SK-N-SH (cell line): Measurements from ENCODE around the gene SAMD4B. TPM values are rescaled to one million over a fixed set of nuclear protein-coding genes. Genes with fewer than 3 reads are reported as not detected.
A peak's percentile ranks its signal among the peaks of the same experiment; 100 is the strongest.

ENCODE experiments used
- CTCF ChIA-PET: fragments of 300-600, 350-600 bp; formaldehyde crosslinking; extraction: SDS; loops from one replicate; lab custom pipeline; 2021; lab: Yijun Ruan, JAX
- POLR2A ChIA-PET: fragments of 350-600 bp; sonication (Branson Sonifier 250); formaldehyde crosslinking; extraction: SDS; loops from one replicate; lab custom pipeline; 2020; ENCODE audit warnings: antibody characterized with exemption, inconsistent platforms; lab: Yijun Ruan, JAX
- DNase-seq: peaks from one replicate; pipeline ENCODE4 v3.0.0; 2012
- H2AFZ ChIP-seq: fragments of 200-600 bp; sonication (generic); 2 replicates; pipeline ENCODE4 v1.8.1; 2016; ENCODE audit warnings: antibody characterized with exemption, mild to moderate bottlenecking, low read depth
- H3F3A ChIP-seq: fragments of 200-600 bp; sonication (generic); replicated peaks from 2 replicates; pipeline ENCODE3; 2016; ENCODE audit warnings: antibody characterized with exemption, mild to moderate bottlenecking; ENCODE audit not compliant: insufficient read depth
- H3K27ac ChIP-seq, 2 experiments: fragments of 200-500 bp in 1 of 2; fragments of 200-600 bp in 1 of 2; sonication (Bioruptor generic) in 1 of 2; sonication (generic), shearing (Covaris generic) in 1 of 2; 2 replicates each; pipeline versions ENCODE4 v1.5.1 to v1.6.1; 2014 to 2016; ENCODE audit warnings: low read depth in 2 of 2, inconsistent platforms in 1 of 2, low read length in 1 of 2, mild to moderate bottlenecking in 1 of 2, mixed read lengths in 1 of 2
- H3K27me3 ChIP-seq: fragments of 200-600 bp; sonication (generic), shearing (Covaris generic); 2 replicates; pipeline ENCODE4 v1.6.1; 2016; ENCODE audit warnings: mixed run types; ENCODE audit not compliant: insufficient read depth
- H3K36me3 ChIP-seq, 2 experiments: fragments of 200-500 bp in 1 of 2; fragments of 200-600 bp in 1 of 2; sonication (Bioruptor generic) in 1 of 2; sonication (generic) in 1 of 2; replicated peaks in 1 of 2; 2 replicates each; pipeline versions ENCODE3 to v1.5.1; 2014 to 2016; ENCODE audit warnings: low read length in 1 of 2, mild to moderate bottlenecking in 1 of 2; ENCODE audit not compliant: insufficient read depth in 2 of 2, control insufficient read depth in 1 of 2
- H3K4me1 ChIP-seq, 2 experiments: fragments of 200-500 bp in 1 of 2; fragments of 200-600 bp in 1 of 2; sonication (Bioruptor generic) in 1 of 2; sonication (generic), shearing (Covaris generic) in 1 of 2; 2 replicates each; pipeline versions ENCODE4 v1.5.1 to v1.6.1; 2014 to 2016; ENCODE audit warnings: low read depth in 1 of 2, low read length in 1 of 2, mixed run types in 1 of 2; ENCODE audit not compliant: insufficient read depth in 2 of 2, control insufficient read depth in 1 of 2
- H3K4me2 ChIP-seq: fragments of 200-600 bp; sonication (generic), shearing (Covaris generic); 2 replicates; pipeline ENCODE4 v1.6.1; 2017; ENCODE audit warnings: mixed run types
- H3K4me3 ChIP-seq, 2 experiments: fragments of 200-500 bp in 1 of 2; fragments of 200-600 bp in 1 of 2; sonication (Bioruptor generic) in 1 of 2; sonication (generic), shearing (Covaris generic) in 1 of 2; 2 replicates each; pipeline versions ENCODE4 v1.5.1 to v1.8.1; 2014 to 2016; ENCODE audit warnings: low read depth in 2 of 2, inconsistent platforms in 1 of 2, low read length in 1 of 2, mild to moderate bottlenecking in 1 of 2, mixed read lengths in 1 of 2, moderate library complexity in 1 of 2
- H3K79me2 ChIP-seq: fragments of 200-600 bp; sonication (generic); 2 replicates; pipeline ENCODE4 v1.8.1; 2017; ENCODE audit warnings: mild to moderate bottlenecking; ENCODE audit not compliant: insufficient read depth
- H3K9ac ChIP-seq: fragments of 200-600 bp; sonication (generic); 2 replicates; pipeline ENCODE4 v1.6.1; 2017; ENCODE audit warnings: mixed run types
- H3K9me2 ChIP-seq: fragments of 200-600 bp; sonication (generic); 2 replicates; pipeline ENCODE4 v1.6.1; 2017; ENCODE audit warnings: mixed run types
- H3K9me3 ChIP-seq: fragments of 200-600 bp; sonication (generic); 2 replicates; pipeline ENCODE4 v1.6.1; 2017; ENCODE audit warnings: mixed run types, mild to moderate bottlenecking, moderate library complexity
- H4K20me1 ChIP-seq: fragments of 200-600 bp; sonication (generic); 2 replicates; pipeline ENCODE4 v1.6.1; 2017; ENCODE audit warnings: mild to moderate bottlenecking, mixed run types; ENCODE audit not compliant: insufficient read depth
- CHD2 ChIP-seq: fragments of 150-350 bp; IDR thresholded peaks from 2 replicates; pipeline ENCODE4 v1.6.1; 2018; ENCODE audit warnings: low read length; ENCODE audit not compliant: partially characterized antibody
- CTCF ChIP-seq: fragments of 200-600 bp; sonication (generic); IDR thresholded peaks from 2 replicates; pipeline ENCODE4 v1.6.1; 2017; ENCODE audit warnings: antibody characterized with exemption, mild to moderate bottlenecking, moderate library complexity
- ELF1 ChIP-seq: IDR thresholded peaks from 2 replicates; pipeline ENCODE4 v1.4.0; 2012
- EP300 ChIP-seq, 2 experiments: IDR thresholded peaks; 2 replicates each; pipeline versions ENCODE4 v1.4.0 to v1.6.1; 2012; ENCODE audit warnings: borderline replicate concordance in 1 of 2, low read depth in 1 of 2, low read length in 1 of 2
- EZH2phosphoT487 ChIP-seq: fragments of 200-600 bp; sonication (generic); IDR thresholded peaks from 2 replicates; pipeline ENCODE4 v1.6.1; 2017; ENCODE audit warnings: low read depth, mixed run types, mild to moderate bottlenecking, antibody characterized with exemption, moderate library complexity, borderline replicate concordance
- FOSL2 ChIP-seq: IDR thresholded peaks from 2 replicates; pipeline ENCODE4 v1.4.0; 2012; ENCODE audit warnings: low read depth, mild to moderate bottlenecking, moderate library complexity, borderline replicate concordance
- FOXJ3 ChIP-seq: sonication (generic); formaldehyde crosslinking; IDR thresholded peaks from 2 replicates; pipeline ENCODE4 v1.5.1; 2020; ENCODE audit warnings: mild to moderate bottlenecking, missing genetic modification reagents
- FOXM1 ChIP-seq: IDR thresholded peaks from 2 replicates; pipeline ENCODE4 v1.4.0; 2012; ENCODE audit warnings: low read depth, mild to moderate bottlenecking
- GABPA ChIP-seq: IDR thresholded peaks from 2 replicates; pipeline ENCODE4 v1.4.0; 2012; ENCODE audit warnings: low read depth, mild to moderate bottlenecking
- GATA2 ChIP-seq: sonication (generic); formaldehyde crosslinking; IDR thresholded peaks from 2 replicates; pipeline ENCODE4 v1.5.0; 2020; ENCODE audit warnings: mild to moderate bottlenecking, missing genetic modification reagents
- JUND ChIP-seq: IDR thresholded peaks from 2 replicates; pipeline ENCODE4 v1.4.0; 2012
- MAX ChIP-seq: IDR thresholded peaks from 2 replicates; pipeline ENCODE4 v1.4.0; 2012; ENCODE audit warnings: low read depth
- MEF2A ChIP-seq: IDR thresholded peaks from 2 replicates; pipeline ENCODE4 v1.4.0; 2012; ENCODE audit warnings: low read depth, borderline replicate concordance
- MXI1 ChIP-seq: IDR thresholded peaks from 2 replicates; pipeline ENCODE4 v1.6.1; 2012; ENCODE audit warnings: mild to moderate bottlenecking, low read depth, low read length, improper control_type of control experiment
- NFIC ChIP-seq: IDR thresholded peaks from 2 replicates; pipeline ENCODE4 v1.4.0; 2012; ENCODE audit warnings: borderline replicate concordance
- POLR2AphosphoS5 ChIP-seq: IDR thresholded peaks from 2 replicates; pipeline ENCODE4 v1.6.1; 2012; ENCODE audit warnings: low read depth, low read length
- RAD21 ChIP-seq: IDR thresholded peaks from 2 replicates; pipeline ENCODE4 v1.6.1; 2012; ENCODE audit warnings: mild to moderate bottlenecking, low read length
- RCOR1 ChIP-seq: fragments of 150-350 bp; IDR thresholded peaks from 2 replicates; pipeline ENCODE4 v1.6.1; 2017; ENCODE audit warnings: antibody characterized with exemption, low read length
- RFX5 ChIP-seq: IDR thresholded peaks from 2 replicates; pipeline ENCODE4 v1.6.1; 2012; ENCODE audit warnings: mild to moderate bottlenecking, improper control_type of control experiment, low read length
- RXRA ChIP-seq: IDR thresholded peaks from 2 replicates; pipeline ENCODE4 v1.4.0; 2012; ENCODE audit warnings: low read depth, mild to moderate bottlenecking, borderline replicate concordance
- SIN3A ChIP-seq: IDR thresholded peaks from 2 replicates; pipeline ENCODE4 v1.6.1; 2012; ENCODE audit warnings: low read depth, mild to moderate bottlenecking, low read length, moderate library complexity, borderline replicate concordance
- TAF1 ChIP-seq: IDR thresholded peaks from 2 replicates; pipeline ENCODE4 v1.6.1; 2012; ENCODE audit warnings: low read depth, mild to moderate bottlenecking, low read length, moderate library complexity, borderline replicate concordance
- TCF12 ChIP-seq: IDR thresholded peaks from 2 replicates; pipeline ENCODE4 v1.4.0; 2012
- YY1 ChIP-seq: IDR thresholded peaks from 2 replicates; pipeline ENCODE4 v1.4.0; 2012; ENCODE audit warnings: low read depth, mild to moderate bottlenecking
- WGBS: methylation state at CpG from one replicate; pipeline ENCODE4 v1.1.6; 2017; ENCODE audit warnings: low lambda C conversion rate; 5-methylcytosine and 5-hydroxymethylcytosine counted together
- polyA plus RNA-seq, 3 experiments: library from polyadenylated mRNA; depleted of rRNA; stranded (reverse); fragments of >200 nt; gene quantifications; 2 replicates each; pipeline ENCODE4 v1.2.3, GENCODE V29; 2012
- TF ChIP-seq, protein P1 (sequence below): IDR thresholded peaks from 2 replicates; pipeline ENCODE4; 2012
- TF ChIP-seq, protein P2 (sequence below): fragments of 150-350 bp; IDR thresholded peaks from 2 replicates; pipeline ENCODE4 v1.6.1; 2016; ENCODE audit warnings: mild to moderate bottlenecking, low read depth, low read length
- TF ChIP-seq, protein P3 (sequence below): fragments of 150-350 bp; IDR thresholded peaks from 2 replicates; pipeline ENCODE4 v1.6.1; 2017; ENCODE audit warnings: antibody characterized with exemption, low read length, low read depth, borderline replicate concordance

The SAMD4B gene
- polyA plus RNA-seq, 1 of the 3 experiments (the other 2 are of a cell fraction) = 83.0 TPM

DNA sequence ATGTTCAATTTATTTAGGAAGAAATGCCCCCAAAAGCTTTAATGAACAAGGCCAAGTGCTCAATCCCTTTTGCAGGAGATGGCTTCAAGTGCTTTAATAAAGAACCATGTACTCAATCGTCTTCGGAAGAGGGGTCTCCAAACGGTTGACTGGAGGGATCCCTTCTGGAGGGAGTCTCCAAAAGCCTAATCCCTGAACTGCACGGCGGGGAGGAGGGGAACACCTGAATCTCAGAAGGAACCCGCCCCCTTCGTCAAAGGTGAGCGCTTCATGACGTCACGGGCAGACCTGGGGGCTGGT, 48.2 kb downstream of the SAMD4B start (continued):
- no peak for TF ChIP-seq YY1

DNA sequence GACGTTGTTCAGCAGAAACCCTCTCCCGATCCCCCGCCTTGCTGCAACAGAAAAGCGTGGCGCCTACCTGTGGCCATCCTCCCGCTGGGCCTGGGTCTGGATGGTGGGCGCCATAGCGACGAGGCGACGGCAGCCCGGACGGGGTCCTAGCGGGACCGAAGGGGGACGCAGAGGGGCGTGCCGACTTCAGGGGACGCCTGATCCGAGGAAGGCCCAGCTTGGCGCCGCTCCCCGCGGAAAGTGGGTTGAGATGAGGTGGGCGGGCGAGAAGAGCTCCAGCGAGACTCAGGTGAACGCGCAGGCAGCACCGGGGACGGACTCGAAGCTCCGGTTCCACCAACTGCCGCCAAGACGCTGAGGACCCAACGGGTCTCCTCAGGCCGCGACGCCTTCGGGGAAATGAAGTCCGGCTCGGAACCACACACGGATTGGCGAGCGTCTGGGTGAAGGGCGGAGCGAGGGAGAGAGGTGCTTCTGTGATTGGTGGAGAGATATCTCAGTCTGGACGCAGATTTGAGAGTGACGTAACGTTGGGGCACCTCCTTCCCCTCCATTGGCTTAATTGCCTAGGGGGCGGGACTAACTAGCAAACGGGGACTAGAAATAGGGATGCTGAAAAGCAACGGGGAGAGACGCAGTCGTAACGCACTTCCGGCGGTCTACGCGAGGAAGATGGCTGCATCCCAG, 48.7 kb downstream of the SAMD4B start, which contains the start of the genes MED29 and PAF1:
MED29 (plus strand) TSS at position 628 of the 687 bp plus-strand sequence; CDS start at position 673, 45 bp downstream.
PAF1 (minus strand) TSS at position 356 of the 687 bp plus-strand sequence; CDS start at position 114, 242 bp downstream.
- no peaks in the 10 kb centered on the region for H4K20me1 ChIP-seq
- peaks cover 3% of the 10 kb centered on the region for H3F3A ChIP-seq
- H3K9me3 ChIP-seq = no peaks in the 10 kb centered on the region
- ChIA-PET CTCF (interaction anchor here (0.7 to 4.7 kb wide), 5 partner anchors 11 to 269 kb away, joined by 3 to 53 read pairs (median 5); partner anchors contain the start of genes PLEKHG2 and RPS16), POLR2A (interaction anchor here (0.7 to 2.1 kb wide), 9 partner anchors 8 to 142 kb away, joined by 3 to 18 read pairs (median 4); partner anchors contain the start of genes EID2B, RPS16 and ZFP36)
- peak within 1 kb of the TSS; percentile 96 to 98 for H3K4me3 ChIP-seq
- peak within 1 kb of the TSS; percentile 86 to 97 for H3K27ac ChIP-seq
- H3K9me2 ChIP-seq = no peaks in the 10 kb centered on the region
- H3K9ac ChIP-seq = peak within 1 kb of the TSS; percentile 98
- no peaks in the 10 kb centered on the region for H3K27me3 ChIP-seq
- under 1% methylated on average over 37 of the region's 60 CpGs for WGBS
- H2AFZ ChIP-seq = peak within 1 kb of the TSS; percentile 98
- H3K4me1 ChIP-seq = peaks cover 5 to 17% of the 10 kb centered on the region in 2 experiments; a peak in 2 of 4 replicates
- DNase-seq = peak; percentile 97
- peak within 1 kb of the TSS; percentile 82 for H3K4me2 ChIP-seq
- H3K36me3 ChIP-seq = peaks cover 25 to 41% of the 10 kb centered on the region in 2 experiments
- H3K79me2 ChIP-seq = peaks cover 54% of the 10 kb centered on the region
- TF ChIP-seq TCF12 = no peak
- peak; percentile 45; the same call in 1 of the 2 replicates for TF ChIP-seq MAX
- no peak for TF ChIP-seq NFIC
- no peak for TF ChIP-seq FOXJ3 (CRISPR knock-in tag)
- no peak for TF ChIP-seq CTCF
- TF ChIP-seq, protein P1, sequence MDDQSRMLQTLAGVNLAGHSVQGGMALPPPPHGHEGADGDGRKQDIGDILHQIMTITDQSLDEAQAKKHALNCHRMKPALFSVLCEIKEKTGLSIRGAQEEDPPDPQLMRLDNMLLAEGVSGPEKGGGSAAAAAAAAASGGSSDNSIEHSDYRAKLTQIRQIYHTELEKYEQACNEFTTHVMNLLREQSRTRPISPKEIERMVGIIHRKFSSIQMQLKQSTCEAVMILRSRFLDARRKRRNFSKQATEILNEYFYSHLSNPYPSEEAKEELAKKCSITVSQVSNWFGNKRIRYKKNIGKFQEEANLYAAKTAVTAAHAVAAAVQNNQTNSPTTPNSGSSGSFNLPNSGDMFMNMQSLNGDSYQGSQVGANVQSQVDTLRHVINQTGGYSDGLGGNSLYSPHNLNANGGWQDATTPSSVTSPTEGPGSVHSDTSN = peak; percentile 99
- TF ChIP-seq RXRA = no peak
- no peak for TF ChIP-seq EZH2phosphoT487
- TF ChIP-seq, protein P2, sequence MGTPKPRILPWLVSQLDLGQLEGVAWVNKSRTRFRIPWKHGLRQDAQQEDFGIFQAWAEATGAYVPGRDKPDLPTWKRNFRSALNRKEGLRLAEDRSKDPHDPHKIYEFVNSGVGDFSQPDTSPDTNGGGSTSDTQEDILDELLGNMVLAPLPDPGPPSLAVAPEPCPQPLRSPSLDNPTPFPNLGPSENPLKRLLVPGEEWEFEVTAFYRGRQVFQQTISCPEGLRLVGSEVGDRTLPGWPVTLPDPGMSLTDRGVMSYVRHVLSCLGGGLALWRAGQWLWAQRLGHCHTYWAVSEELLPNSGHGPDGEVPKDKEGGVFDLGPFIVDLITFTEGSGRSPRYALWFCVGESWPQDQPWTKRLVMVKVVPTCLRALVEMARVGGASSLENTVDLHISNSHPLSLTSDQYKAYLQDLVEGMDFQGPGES = peak; percentile 62
- no peak for TF ChIP-seq GATA2
- TF ChIP-seq RAD21 = no peak
- peak; percentile 96 for TF ChIP-seq TAF1
- peak; percentile 39 for TF ChIP-seq MXI1
- 0 out of 2 replicates have a peak, but pooled peaks have one; percentile 20 for TF ChIP-seq ELF1
- no peak for TF ChIP-seq FOSL2
- peak; percentile 44; the same call in 1 of the 2 replicates for TF ChIP-seq RCOR1
- TF ChIP-seq CHD2 = peak; percentile 88
- peak; percentile 69; the same call in 1 of the 2 replicates for TF ChIP-seq RFX5
- TF ChIP-seq MEF2A = no peak
- peak; percentile 79 for TF ChIP-seq GABPA
- TF ChIP-seq FOXM1 = no peak; the same call in 1 of the 2 replicates
- TF ChIP-seq EP300 (IDR thresholded peaks at IDR 0.05; ENCODE audit: borderline replicate concordance in 1 of 2, low read depth in 1 of 2, low read length in 1 of 2) = no peak
- TF ChIP-seq, protein P3, sequence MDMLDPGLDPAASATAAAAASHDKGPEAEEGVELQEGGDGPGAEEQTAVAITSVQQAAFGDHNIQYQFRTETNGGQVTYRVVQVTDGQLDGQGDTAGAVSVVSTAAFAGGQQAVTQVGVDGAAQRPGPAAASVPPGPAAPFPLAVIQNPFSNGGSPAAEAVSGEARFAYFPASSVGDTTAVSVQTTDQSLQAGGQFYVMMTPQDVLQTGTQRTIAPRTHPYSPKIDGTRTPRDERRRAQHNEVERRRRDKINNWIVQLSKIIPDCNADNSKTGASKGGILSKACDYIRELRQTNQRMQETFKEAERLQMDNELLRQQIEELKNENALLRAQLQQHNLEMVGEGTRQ = no peak
- TF ChIP-seq POLR2AphosphoS5 = peak; percentile 99
- no peak for TF ChIP-seq SIN3A
- no peak for TF ChIP-seq JUND
